ENCODE measurements around the gene KLK15.

Gene KLK15

GRCh38 chr19:50842130-50842529 lies 8.8 kb upstream of the KLK15 start:
- no peak for DNase-seq

GRCh38 chr19:50839712-50840655 lies 6.6 kb upstream of the KLK15 start:
- DNase-seq: no peak

- no peak for DNase-seq
Observed at GRCh38 chr19:50838239-50838638, 4.9 kb upstream of the KLK15 start.

- DNase-seq: no peak
Observed at GRCh38 chr19:50837300-50837699, 3.9 kb upstream of the KLK15 start.

- no peak for DNase-seq
Observed at GRCh38 chr19:50836543-50837195, 3.3 kb upstream of the KLK15 start.

- peak; percentile 11 for DNase-seq
Observed at GRCh38 chr19:50835785-50836542, 2.6 kb upstream of the KLK15 start.

- no peak for DNase-seq
Observed at GRCh38 chr19:50835103-50835784, 1.9 kb upstream of the KLK15 start.

- no peak for DNase-seq
Observed at GRCh38 chr19:50833802-50834167, 411 bp upstream of the KLK15 start.

GRCh38 chr19:50832666-50833065 lies 708 bp downstream of the KLK15 start:
- no peak for DNase-seq

- DNase-seq: no peak
Observed at GRCh38 chr19:50831026-50831396, 2.4 kb downstream of the KLK15 start.

GRCh38 chr19:50830266-50831025 lies 2.9 kb downstream of the KLK15 start:
- DNase-seq: no peak

GRCh38 chr19:50829801-50830200 lies 3.6 kb downstream of the KLK15 start:
- no peak for DNase-seq

GRCh38 chr19:50827476-50827875 lies 5.9 kb downstream of the KLK15 start:
- no peak for DNase-seq

GRCh38 chr19:50826492-50827240 lies 6.7 kb downstream of the KLK15 start:
- DNase-seq: no peak

GRCh38 chr19:50823389-50824042 lies 9.9 kb downstream of the KLK15 start, which contains the start of gene KLK1:
TSS of gene KLK1 (minus strand) at chr19:50823787. CDS start at chr19:50823748, 39 bp downstream.
- no peak for DNase-seq

- no peak for DNase-seq
Observed at GRCh38 chr19:50822661-50823208, 10.6 kb downstream of the KLK15 start.

GRCh38 chr19:50821622-50822021 lies 11.8 kb downstream of the KLK15 start:
- no peak for DNase-seq

- DNase-seq: no peak
Observed at GRCh38 chr19:50821248-50821612, 12.1 kb downstream of the KLK15 start.

GRCh38 chr19:50820549-50821247 lies 12.7 kb downstream of the KLK15 start:
- DNase-seq: no peak

GRCh38 chr19:50820086-50820485 lies 13.3 kb downstream of the KLK15 start:
- no peak for DNase-seq
